IMR-90 (cell line): ENCODE measurements around the gene PDZD2.

Experiments used
- RCOR1 ChIP-seq: IDR thresholded peaks from 2 replicates; pipeline ENCODE4 v1.6.1; 2012; ENCODE audit warnings: mild to moderate bottlenecking, low read length, improper control_type of control experiment; ENCODE audit not compliant: insufficient replicate concordance
- TF ChIP-seq, protein P1 (sequence below): conservative IDR thresholded peaks from 2 replicates; pipeline ENCODE4 v1.5.1; 2012; ENCODE audit warnings: mild to moderate bottlenecking, low read depth, low read length, improper control_type of control experiment

DNA sequence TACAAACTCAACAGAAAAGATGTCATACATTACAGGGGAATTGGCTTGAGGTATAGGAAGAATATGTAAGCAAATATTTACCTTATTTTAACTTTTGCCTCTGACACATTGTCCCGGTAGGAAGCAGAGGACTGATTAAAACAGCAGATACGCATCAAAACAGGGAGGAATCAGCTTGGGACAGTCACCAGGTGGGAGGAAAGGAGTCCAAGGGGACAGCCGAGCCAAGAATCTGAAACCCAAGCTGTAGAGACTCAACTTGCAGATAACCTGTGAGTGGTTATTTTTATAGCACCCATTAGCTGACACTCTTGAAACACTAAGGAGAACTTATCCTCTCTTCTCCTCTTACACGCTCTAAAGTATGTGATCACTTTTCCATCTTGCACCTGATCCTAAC is 22.3 kb downstream of the PDZD2 start:
- TF ChIP-seq RCOR1, result no peak
- TF ChIP-seq, protein P1, sequence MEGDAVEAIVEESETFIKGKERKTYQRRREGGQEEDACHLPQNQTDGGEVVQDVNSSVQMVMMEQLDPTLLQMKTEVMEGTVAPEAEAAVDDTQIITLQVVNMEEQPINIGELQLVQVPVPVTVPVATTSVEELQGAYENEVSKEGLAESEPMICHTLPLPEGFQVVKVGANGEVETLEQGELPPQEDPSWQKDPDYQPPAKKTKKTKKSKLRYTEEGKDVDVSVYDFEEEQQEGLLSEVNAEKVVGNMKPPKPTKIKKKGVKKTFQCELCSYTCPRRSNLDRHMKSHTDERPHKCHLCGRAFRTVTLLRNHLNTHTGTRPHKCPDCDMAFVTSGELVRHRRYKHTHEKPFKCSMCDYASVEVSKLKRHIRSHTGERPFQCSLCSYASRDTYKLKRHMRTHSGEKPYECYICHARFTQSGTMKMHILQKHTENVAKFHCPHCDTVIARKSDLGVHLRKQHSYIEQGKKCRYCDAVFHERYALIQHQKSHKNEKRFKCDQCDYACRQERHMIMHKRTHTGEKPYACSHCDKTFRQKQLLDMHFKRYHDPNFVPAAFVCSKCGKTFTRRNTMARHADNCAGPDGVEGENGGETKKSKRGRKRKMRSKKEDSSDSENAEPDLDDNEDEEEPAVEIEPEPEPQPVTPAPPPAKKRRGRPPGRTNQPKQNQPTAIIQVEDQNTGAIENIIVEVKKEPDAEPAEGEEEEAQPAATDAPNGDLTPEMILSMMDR, result no peak
